NCI-H226 (cell line): ENCODE data around the gene ZDHHC22.

ENCODE experiments used
- DNase-seq: peaks from one replicate; pipeline ENCODE4 v3.0.0-alpha.2; 2015

The ZDHHC22 gene

GRCh38 chr14:77141214-77142004, at the start of gene ZDHHC22:
Gene ZDHHC22, minus strand, starts transcription at chr14:77141791. Its CDS starts 2,053 bp downstream, at chr14:77139738.
- DNase-seq: no peak

GRCh38 chr14:77190977-77191376, 49.4 kb upstream of the ZDHHC22 start:
- DNase-seq: no peak

DNA sequence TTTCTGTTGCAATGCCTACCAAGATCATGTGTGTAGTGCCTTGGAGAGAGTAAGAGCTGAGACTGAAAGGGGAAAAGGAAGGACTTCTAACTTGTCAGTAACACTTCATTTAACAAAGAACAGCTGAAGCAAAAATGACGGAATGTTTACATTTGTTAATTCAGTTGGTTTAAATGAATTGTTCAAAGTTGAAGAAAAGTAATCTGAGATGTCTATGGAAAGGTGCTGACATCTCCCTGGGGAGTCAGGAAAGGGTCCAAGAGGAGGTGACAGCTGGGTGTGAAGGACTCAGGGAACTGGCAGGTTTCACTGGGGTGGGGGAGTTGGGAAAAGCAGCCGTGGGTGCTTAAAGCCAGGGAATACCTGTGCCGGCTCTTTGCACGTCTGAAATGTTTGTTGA, 47.9 kb upstream of the ZDHHC22 start:
- DNase-seq: no peak

- DNase-seq: no peak
Observed at GRCh38 chr14:77187649-77188012, 46.0 kb upstream of the ZDHHC22 start.

DNA sequence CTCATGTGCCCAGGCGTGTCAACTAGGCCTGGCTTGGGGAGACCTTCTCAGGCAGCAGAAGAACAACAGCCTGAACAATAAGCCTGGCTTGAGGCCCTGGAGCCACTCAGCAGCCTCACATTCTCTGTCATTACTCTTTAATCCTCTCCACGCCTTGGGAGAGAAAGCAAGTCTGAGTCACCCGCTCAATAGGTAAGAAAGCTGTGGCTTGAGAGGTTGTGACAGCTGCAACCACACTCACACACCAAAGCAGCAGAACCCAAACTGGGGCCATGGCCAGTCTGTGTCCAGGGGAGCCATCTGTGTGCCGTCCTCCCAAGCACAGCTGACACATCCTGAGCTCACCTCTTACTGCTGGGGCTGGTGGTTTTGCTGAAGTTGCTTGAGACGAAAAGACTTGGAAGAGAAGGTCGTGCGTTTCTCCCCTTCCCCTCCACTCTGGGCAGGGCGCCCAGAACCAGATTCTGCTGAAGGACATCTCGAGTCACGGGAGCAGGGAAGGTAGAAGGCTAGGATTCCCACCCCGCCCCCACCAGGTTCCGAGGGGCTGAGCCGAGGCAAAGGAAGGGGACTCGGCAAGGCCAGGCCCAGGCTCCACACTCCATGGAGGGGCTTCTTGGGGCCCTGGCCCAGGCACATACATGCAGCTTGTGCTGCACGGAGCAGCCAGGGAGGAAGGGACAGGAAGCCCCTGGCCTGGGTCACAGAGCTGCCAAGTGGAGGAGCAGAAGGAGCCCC, 45.5 kb upstream of the ZDHHC22 start:
- DNase-seq: no peak

GRCh38 chr14:77185093-77185465, 43.5 kb upstream of the ZDHHC22 start:
- no peak for DNase-seq

DNA sequence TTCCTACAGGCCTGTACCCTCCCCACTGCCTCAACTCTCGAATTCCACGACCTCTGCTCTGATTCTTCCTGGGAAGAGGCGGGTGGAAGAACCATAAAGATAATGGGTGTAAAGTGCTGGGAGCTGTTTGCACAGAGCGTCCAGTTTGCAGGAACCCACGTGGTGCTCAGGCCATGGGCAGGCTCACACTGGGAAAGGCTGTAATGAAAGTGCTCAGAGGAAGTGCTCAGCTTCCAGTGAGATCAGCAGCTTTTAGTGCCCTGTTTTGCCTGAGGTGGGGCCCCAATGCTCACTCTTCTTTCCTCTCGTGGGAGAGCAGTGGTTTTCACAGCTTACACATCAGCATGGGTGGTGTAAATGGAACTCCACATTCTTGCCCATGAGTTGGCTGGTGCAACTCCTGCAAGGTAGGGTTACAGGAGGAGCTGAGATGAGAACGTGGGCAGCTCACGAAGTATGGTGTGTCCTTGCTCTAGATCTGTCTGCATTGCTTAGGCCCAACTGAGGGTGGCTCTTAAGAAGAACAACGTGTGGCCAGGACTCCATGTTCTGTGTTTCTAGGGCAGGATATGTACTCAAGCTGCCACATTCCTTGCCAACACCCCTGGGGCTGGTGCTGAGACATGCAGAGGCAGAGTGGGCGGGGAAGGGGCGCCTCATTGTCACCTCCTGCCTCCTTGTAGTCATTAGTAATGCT, 43.0 kb upstream of the ZDHHC22 start:
- no peak for DNase-seq

GRCh38 chr14:77183896-77184295, 42.3 kb upstream of the ZDHHC22 start:
- DNase-seq: no peak

GRCh38 chr14:77181603-77182437, 40.2 kb upstream of the ZDHHC22 start, which contains the start of gene TMEM63C:
Gene TMEM63C, plus strand, starts transcription at chr14:77181798. Its CDS starts 37,016 bp downstream, at chr14:77218814.
- DNase-seq: peak; percentile 81

DNA sequence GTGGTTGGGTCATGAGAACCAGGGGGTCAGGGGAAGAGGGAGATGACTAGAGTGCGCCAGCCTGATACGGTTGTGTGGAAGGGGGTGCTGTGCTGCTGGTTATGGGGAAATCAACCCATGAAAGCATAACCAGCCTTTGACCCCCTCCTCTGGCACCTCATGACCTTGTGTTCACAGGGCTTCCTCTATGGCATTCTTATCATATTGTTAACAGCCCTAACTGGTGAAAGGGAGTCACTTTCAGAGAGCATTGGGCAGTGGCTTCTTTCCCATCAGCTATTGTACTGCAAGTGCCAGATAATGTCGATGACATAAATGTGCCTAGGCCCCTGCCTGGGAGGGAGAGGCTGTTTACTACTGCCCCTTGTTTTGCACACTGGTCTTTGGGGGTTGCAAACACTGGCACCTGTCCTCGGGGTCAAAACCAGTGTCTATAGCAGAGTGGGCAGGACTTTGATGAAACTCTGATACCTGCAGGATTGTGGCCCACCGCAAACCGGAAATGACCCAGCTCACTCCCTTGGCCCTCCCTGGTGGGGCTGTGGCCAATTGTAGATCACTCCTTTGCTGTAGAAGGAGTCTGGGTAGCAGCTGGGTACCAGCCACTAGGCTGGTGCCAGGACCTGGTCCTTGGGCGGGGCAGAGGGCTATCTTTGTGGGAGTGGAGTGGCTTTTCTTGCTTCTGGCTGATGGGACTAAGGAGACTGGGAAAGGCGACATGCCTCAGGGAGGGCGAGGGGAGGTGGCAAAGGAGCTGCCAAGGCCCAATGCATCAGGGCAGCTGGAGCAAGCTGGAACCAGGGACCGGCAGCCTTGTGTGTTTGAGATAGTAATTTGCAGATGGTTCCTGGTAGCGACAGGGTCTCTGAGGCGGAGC, 39.4 kb upstream of the ZDHHC22 start:
- DNase-seq: peak; percentile 57

DNA sequence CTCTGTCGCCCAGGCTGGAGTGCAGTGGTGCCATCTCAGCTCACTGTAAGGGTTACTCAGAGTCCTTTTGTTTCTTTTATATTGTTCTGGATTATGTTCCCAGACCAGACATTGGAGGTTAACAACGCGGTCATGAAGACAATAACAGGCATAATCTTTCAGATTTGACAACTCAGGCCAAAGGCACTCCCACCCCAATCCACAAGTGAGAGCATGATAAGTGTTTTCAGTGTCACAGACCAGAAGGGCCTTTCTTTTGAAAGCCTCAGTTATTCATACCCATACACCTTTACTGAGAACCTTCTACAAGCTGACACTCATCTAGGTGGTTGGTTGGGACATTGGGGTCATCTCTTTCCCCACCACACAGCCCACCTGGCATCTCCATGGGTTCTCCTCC, 37.1 kb upstream of the ZDHHC22 start:
- no peak for DNase-seq

- DNase-seq: no peak
Observed at GRCh38 chr14:77177702-77178101, 36.1 kb upstream of the ZDHHC22 start.

- no peak for DNase-seq
Observed at GRCh38 chr14:77175843-77176242, 34.3 kb upstream of the ZDHHC22 start.

GRCh38 chr14:77173911-77174617, 32.5 kb upstream of the ZDHHC22 start:
- peak; percentile 14 for DNase-seq

GRCh38 chr14:77172916-77173315, 31.3 kb upstream of the ZDHHC22 start:
- DNase-seq: no peak

DNA sequence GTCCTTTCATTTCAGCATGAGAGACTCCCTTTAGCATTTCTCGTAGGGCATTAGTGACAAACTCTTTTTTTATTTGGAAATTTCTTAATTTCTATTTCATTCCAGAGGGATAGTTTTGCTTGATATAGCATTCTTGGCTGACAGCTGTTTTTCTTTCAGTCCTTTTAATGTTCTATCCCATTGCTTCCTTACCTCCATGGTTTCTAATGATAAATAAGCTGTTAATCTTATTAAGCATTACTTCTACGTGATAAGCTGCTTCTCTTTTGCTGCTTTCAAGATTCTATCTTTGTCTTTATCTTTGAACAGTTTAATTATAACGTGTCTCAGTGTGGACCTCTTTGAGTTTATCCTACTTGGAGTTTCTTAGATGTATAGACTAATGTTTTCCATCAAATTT, 28.5 kb upstream of the ZDHHC22 start:
- DNase-seq: no peak

DNA sequence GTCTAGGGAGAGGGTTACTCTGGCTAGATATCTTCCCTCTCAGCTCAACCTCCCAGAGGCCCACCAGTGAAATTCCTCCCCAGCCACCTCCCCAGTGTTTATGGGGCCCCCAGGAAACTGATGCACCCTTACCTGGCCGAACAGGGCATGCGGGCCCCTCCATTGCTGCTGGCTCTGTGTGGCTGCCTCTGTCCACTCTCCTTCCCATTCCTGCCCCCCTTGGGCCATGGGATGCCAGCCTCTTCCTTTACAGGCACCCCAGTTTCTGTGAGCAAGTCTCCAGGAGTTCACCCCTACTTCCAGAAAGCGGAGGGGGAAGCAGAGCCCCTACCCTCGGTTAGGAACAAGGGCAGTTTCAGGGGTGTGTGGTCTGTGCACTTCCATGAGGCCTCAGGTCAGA, 19.4 kb upstream of the ZDHHC22 start:
- DNase-seq: no peak

GRCh38 chr14:77158882-77159255, 17.3 kb upstream of the ZDHHC22 start:
- no peak for DNase-seq

- peak; percentile 38 for DNase-seq
Observed at GRCh38 chr14:77158175-77158881, 16.7 kb upstream of the ZDHHC22 start.

DNA sequence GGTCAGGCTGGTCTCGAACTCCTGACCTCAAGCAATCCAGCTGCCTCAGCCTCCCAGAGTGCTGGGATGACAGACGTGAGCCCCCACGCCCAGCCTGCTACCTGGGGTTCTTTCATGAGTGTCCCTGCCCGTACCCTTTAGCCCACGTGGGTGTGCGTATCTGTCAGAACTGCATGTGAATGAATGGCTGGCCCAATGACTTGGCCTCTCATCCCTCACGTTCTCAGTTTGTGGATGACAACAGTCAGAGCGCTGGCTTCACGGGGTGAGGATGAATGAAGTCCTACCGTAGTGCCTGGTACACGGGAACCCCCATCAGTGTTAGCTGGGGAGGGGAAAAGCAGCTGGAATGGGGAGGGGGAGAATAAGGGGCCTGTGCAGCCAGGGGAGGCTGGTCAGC, 16.1 kb upstream of the ZDHHC22 start:
- no peak for DNase-seq
